ENCODE data around the gene ERVH48-1.
"Not testable (repeated sequence)": the region's sequence is repeated elsewhere in the genome, so short reads cannot be mapped to it uniquely, and the experiment has no call there.

The ERVH48-1 gene

DNA sequence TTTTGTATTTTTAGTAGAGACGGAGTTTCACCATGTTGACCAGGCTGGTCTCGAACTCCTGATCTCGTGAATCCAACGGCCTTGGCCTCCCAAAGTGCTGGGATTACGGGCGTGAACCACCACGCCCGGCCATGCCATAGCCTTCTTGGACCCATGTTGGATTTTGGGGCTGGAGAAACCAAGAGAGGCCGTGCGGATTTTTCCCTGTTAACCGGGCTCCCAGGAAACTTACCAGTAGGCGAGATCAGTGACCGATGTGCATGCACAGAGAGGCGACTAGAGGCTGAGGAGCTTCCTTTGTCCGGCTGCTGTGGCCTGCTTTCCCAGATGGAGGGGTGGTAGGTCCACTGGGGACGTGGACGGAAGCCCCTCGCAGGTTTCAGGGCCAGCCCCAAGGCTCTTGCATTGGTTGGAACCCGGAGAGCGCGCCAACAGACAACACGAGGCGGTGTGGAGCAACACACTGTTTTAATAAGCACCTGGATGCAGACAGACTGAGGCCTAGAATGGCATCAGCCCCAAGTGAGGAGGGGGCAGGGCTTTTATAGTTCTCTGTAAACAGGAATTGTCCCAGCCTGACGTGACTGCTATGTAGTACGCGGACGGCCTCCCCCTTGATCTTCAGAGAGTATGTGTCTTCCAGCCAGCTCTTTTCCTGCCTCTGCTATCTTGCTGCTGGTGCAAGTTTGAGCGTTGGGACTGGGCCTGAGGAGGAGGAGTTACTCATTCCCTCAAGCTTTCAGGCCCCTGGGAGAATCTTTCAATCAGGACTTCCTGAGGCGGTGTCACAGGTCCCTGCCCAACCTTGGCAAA, at the start of gene ERVH48-1:
Gene ERVH48-1 (minus strand): TSS at position 517 of the 813 bp plus-strand sequence. CDS start 6,624 bp downstream, outside the sequence.
- in situ Hi-C loops (cut with HindIII; ENCODE audit: low sequenced_read_pairs), result loop anchor here (5.0 kb wide), 1 partner anchor 92 kb away; no protein-coding TSS in a partner anchor

GRCh38 chr21:42973991-42974831, 48.8 kb upstream of the ERVH48-1 start, which contains the start of gene PKNOX1:
TSS of gene PKNOX1 (plus strand) at chr21:42974562. CDS start at chr21:43004382, 29,820 bp downstream.
- in situ Hi-C loops (cut with HindIII; ENCODE audit: low sequenced_read_pairs), result no loop called here

- in situ Hi-C loops (cut with HindIII; ENCODE audit: low sequenced_read_pairs), result no loop called here
These were observed 48.0 kb upstream of the ERVH48-1 start for GRCh38 chr21:42973309-42973990.

DNA sequence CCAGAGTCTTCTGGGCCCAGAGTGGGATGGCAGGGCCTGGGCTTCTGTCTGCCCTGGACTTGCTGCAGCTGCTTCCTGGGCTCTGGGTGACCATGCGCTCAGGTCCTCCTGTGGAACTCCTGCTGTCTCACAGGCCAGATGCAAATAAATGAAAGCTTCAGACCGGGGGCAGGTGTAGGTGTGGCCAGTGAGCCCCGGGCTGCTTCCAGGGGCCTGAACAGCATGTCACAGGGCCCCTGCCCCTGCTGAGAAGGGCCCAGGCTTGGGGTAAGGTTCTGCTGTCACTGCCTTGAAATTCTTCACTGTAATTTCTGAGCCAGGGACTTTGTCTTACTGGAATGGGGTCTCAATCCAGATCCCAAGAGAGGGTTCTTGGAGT, 46.5 kb upstream of the ERVH48-1 start:
- in situ Hi-C loops (cut with HindIII; ENCODE audit: low sequenced_read_pairs), result no loop called here

GRCh38 chr21:42970946-42971653, 45.7 kb upstream of the ERVH48-1 start:
- in situ Hi-C loops (cut with HindIII; ENCODE audit: low sequenced_read_pairs), result no loop called here

DNA sequence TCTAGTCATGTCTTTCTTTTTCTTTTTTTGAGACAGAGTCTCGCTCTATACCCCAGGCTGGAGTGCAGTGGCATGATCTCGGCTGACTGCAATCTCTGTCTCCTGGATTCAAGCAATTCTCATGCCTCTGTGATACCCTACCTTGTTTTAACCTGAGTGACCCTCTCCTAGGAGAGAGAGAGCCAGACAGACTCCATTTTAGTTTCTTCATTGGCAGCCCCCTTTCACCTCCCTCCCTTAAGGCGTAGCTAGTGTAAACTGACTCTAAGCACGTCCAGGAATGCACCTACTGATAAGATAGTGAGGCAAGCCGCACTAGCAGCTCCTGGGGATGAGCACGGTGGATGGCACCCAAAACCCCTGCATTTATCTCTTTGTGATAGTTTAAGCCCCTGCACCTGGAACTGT, 43.8 kb upstream of the ERVH48-1 start:
- in situ Hi-C loops (cut with HindIII; ENCODE audit: low sequenced_read_pairs), result no loop called here

DNA sequence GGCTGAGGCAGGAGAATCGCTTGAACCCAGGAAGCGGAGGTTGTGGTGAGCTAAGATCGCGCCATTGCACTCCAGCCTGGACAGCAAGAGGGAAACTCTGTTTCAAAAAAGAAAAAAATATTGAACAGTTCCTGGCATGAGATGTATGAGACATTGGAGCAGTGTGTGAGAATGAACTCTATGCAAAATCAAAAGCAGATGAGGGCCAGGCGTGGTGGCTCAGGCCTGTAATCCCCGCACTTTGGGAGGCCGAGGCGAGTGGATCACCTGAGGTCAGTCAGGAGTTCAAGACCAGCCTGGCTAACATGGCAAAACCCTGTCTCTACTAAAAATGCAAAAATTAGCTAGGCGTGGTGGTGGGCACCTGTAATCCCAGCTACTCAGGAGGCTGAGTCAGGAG, 42.2 kb upstream of the ERVH48-1 start:
- in situ Hi-C loops (cut with HindIII; ENCODE audit: low sequenced_read_pairs), result not testable (repeated sequence)

GRCh38 chr21:42965211-42965560, 39.8 kb upstream of the ERVH48-1 start:
- in situ Hi-C loops (cut with HindIII; ENCODE audit: low sequenced_read_pairs), result no loop called here

DNA sequence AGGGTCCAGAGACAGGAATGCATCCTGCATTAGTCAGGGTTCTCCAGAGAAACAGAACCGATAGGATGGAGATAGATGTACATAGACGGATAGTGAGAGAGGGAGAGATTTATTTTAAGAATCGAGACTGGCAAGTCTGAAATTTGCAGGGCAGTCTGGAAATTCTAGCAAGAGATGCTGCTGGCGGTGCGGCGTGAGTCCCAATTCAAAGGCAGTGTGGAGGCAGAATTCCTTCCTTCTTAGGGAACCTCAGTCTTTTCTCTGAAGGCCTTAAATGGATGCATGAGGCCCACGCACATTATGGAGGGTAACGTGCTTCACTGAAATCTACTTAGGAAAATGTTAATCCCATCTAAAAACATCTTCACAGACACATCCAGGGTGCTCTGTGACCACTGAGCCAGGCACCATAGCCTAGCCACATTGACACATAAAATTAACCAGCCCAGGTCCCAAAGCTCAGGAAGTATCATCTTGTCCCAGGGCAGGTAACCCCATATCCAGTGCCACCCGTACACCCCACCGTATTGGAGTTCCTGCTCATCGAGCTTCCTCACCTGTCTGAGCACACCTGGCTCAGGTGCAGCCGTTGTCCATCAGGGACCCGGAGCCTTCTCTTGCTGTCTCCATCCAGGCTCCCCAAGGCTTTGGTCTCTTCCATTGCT, 39.2 kb upstream of the ERVH48-1 start:
- in situ Hi-C loops (cut with HindIII; ENCODE audit: low sequenced_read_pairs), result no loop called here

DNA sequence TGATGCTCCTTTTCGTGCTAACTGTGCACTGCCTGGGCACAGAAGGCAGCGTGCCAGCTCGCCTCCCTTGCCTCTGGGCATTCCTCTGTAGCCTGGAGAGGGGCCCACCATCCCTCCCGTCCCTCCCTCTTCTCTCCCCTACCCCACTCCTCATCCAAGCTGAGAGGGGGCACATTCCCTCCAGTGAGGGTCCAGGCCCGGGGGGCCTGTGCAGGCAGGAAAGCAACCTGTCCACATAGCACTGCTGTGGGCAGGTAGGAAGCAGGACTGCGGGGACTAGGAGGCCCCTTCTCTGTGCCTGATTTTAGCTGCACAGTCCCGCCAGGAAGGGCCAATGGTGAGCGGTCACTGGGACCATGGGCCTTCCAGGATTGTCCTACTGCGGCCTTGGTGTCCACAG, 38.7 kb upstream of the ERVH48-1 start:
- in situ Hi-C loops (cut with HindIII; ENCODE audit: low sequenced_read_pairs), result no loop called here

GRCh38 chr21:42962380-42963007, 37.1 kb upstream of the ERVH48-1 start:
- in situ Hi-C loops (cut with HindIII; ENCODE audit: low sequenced_read_pairs), result no loop called here

GRCh38 chr21:42959728-42960127, 34.3 kb upstream of the ERVH48-1 start:
- in situ Hi-C loops (cut with HindIII; ENCODE audit: low sequenced_read_pairs), result loop anchor here (5.0 kb wide), 1 partner anchor 58 kb away; no protein-coding TSS in a partner anchor

GRCh38 chr21:42958122-42958521, 32.7 kb upstream of the ERVH48-1 start:
- in situ Hi-C loops (cut with HindIII; ENCODE audit: low sequenced_read_pairs), result loop anchor here (5.0 kb wide), 1 partner anchor 59 kb away; no protein-coding TSS in a partner anchor

- in situ Hi-C loops (cut with HindIII; ENCODE audit: low sequenced_read_pairs), result loop anchor here (5.0 kb wide), 1 partner anchor 60 kb away; no protein-coding TSS in a partner anchor
These were observed 31.6 kb upstream of the ERVH48-1 start for GRCh38 chr21:42956824-42957630.

DNA sequence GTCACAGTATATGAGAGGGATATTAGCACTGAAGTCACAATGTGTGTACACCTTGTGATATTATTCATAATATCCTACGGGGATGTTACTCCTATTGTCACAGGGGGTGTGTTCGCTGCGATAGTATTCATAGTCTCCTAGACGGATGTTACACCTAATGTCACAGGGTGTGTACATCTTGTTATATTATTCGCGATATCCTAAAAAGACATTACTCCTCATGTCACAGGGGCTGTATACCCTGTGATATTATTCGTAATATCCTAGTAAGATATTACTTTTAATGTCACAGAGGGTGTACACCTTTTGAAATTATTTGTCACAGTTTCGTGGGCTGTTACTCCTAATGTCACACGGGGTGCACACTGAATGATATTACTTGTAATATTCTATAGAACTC, 25.8 kb upstream of the ERVH48-1 start:
- in situ Hi-C loops (cut with HindIII; ENCODE audit: low sequenced_read_pairs), result not testable (repeated sequence)

- in situ Hi-C loops (cut with HindIII; ENCODE audit: low sequenced_read_pairs), result not testable (repeated sequence)
These were observed 23.8 kb upstream of the ERVH48-1 start for GRCh38 chr21:42949094-42949755.

GRCh38 chr21:42942244-42942643, 16.8 kb upstream of the ERVH48-1 start:
- in situ Hi-C loops (cut with HindIII; ENCODE audit: low sequenced_read_pairs), result no loop called here

DNA sequence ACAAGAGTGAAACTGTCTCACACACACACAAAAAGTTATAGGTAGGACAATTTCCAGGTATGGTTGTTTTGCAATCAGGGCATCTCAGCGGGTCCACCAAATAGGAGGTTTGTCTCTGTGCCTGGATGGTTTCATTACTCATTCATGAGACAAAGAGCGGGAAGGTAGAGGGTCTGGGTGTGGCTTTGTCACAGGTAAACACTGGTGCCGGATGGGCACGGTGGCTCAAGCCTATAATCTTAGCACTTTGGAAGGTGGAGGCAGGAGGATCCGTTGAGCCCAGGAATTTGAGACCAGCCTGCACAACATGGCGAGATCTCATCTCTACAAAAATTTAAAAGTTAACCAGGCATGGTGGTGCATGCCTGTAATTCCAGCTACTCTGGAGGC, 16.3 kb upstream of the ERVH48-1 start:
- in situ Hi-C loops (cut with HindIII; ENCODE audit: low sequenced_read_pairs), result no loop called here

Measured in endothelial cell of hepatic sinusoid (primary cell).